PC-9 (cell line): Measurements from ENCODE around the gene KIF14. TPM values are rescaled to one million over a fixed set of nuclear protein-coding genes. Genes with fewer than 3 reads are reported as not detected.

Source experiments
- BruUV-seq: library from RNA; stranded (reverse); fragments of 400-500 nt; replicated peaks from 2 replicates; lab custom pipeline; 2021; lab: Mats Ljungman, UMichigan
- CTCF ChIA-PET: fragments of 300-600 bp; sonication (Branson Sonifier 250); formaldehyde crosslinking; loops from one replicate; lab custom pipeline; 2022; ENCODE audit warnings: antibody characterized with exemption; lab: Charles Lee
- POLR2A ChIA-PET: fragments of 300-600 bp; sonication (Branson Sonifier 250); formaldehyde crosslinking; loops from one replicate; lab custom pipeline; 2022; ENCODE audit warnings: antibody characterized with exemption; ENCODE audit not compliant: unreplicated experiment; lab: Charles Lee
- DNase-seq, 2 experiments: peaks; one replicate each; pipeline versions ENCODE4 v3.0.0 to v3.0.0-alpha.2; 2015 to 2022; ENCODE audit warnings: mixed read lengths in 1 of 2
- H2AFZ ChIP-seq: fragments of 200-600 bp; sonication (generic); 2 replicates; pipeline ENCODE4 v1.8.1; 2017; ENCODE audit warnings: antibody characterized with exemption
- H3F3A ChIP-seq: fragments of 200-600 bp; sonication (generic); 2 replicates; pipeline ENCODE4 v1.8.1; 2017; ENCODE audit warnings: antibody characterized with exemption, mild to moderate bottlenecking, low read depth; ENCODE audit not compliant: insufficient read depth
- H3K27ac ChIP-seq: fragments of 200-600 bp; sonication (generic); 2 replicates; pipeline ENCODE4 v1.6.1; 2016; ENCODE audit warnings: mixed run types
- H3K27me3 ChIP-seq: fragments of 200-600 bp; sonication (generic); 2 replicates; pipeline ENCODE4 v1.6.1; 2016; ENCODE audit warnings: low read depth, mixed run types; ENCODE audit not compliant: insufficient read depth
- H3K36me3 ChIP-seq: fragments of 200-600 bp; sonication (generic); 2 replicates; pipeline ENCODE4 v1.6.1; 2016; ENCODE audit warnings: low read depth, mixed run types
- H3K4me1 ChIP-seq: fragments of 200-600 bp; sonication (generic); replicated peaks from 2 replicates; pipeline ENCODE4 v1.6.1; 2016; ENCODE audit warnings: mixed run types; ENCODE audit not compliant: insufficient read depth
- H3K4me2 ChIP-seq: fragments of 200-600 bp; sonication (generic); 2 replicates; pipeline ENCODE4 v1.6.1; 2017; ENCODE audit warnings: mixed run types
- H3K4me3 ChIP-seq: fragments of 200-600 bp; sonication (generic); 2 replicates; pipeline ENCODE4 v1.6.1; 2016; ENCODE audit warnings: mixed run types
- H3K79me2 ChIP-seq: fragments of 200-600 bp; sonication (generic); 2 replicates; pipeline ENCODE4 v1.6.1; 2017; ENCODE audit warnings: low read depth, mixed run types
- H3K9me2 ChIP-seq: fragments of 200-600 bp; sonication (generic); 2 replicates; pipeline ENCODE4 v1.8.1; 2017; ENCODE audit warnings: mild to moderate bottlenecking; ENCODE audit not compliant: insufficient read depth
- H3K9me3 ChIP-seq: fragments of 200-600 bp; sonication (generic); 2 replicates; pipeline ENCODE4 v1.8.1; 2016; ENCODE audit warnings: low read depth; ENCODE audit not compliant: insufficient read depth
- H4K20me1 ChIP-seq: fragments of 200-600 bp; sonication (generic); 2 replicates; pipeline ENCODE4 v1.8.1; 2017; ENCODE audit not compliant: insufficient read depth
- CTCF ChIP-seq: fragments of 200-600 bp; sonication (generic); conservative IDR thresholded peaks from 2 replicates; pipeline ENCODE4 v1.6.1; 2017; ENCODE audit warnings: mixed run types, antibody characterized with exemption, mild to moderate bottlenecking, moderate library complexity
- EZH2 ChIP-seq: fragments of 200-600 bp; sonication (generic); IDR thresholded peaks from 2 replicates; pipeline ENCODE4 v1.8.0; 2017; ENCODE audit warnings: antibody characterized with exemption, low read depth
- intact Hi-C: fragments of 100-400 bp; cut with micrococcal nuclease; formaldehyde crosslinking; loops from one replicate; pipeline ENCODE4 v1.10.0; 2022; ENCODE audit not compliant: unreplicated experiment
- total RNA-seq: library from RNA; stranded (reverse); gene quantifications from 2 replicates; pipeline ENCODE4 v1.2.3, GENCODE V29; 2021

KIF14 gene
- total RNA-seq, 1 experiment from 2014 or later: 30.0 TPM

GRCh38 chr1:200512191-200512590 is 108.4 kb downstream of the KIF14 start:
- Histone ChIP-seq H4K20me1 (no peaks in the 10 kb centered on the region), H3K79me2 (no peaks in the 10 kb centered on the region), H3K27ac (no peak overlapping the region), H3K36me3 (no peaks in the 10 kb centered on the region), H3K4me2 (no peak overlapping the region), H3K4me1 (no peaks in the 10 kb centered on the region), H2AFZ (no peak overlapping the region), H3K9me2 (no peaks in the 10 kb centered on the region), H3F3A (no peaks in the 10 kb centered on the region), H3K9me3 (no peaks in the 10 kb centered on the region), H3K4me3 (no peak overlapping the region), H3K27me3 (no peaks in the 10 kb centered on the region)
- no peak for DNase-seq
- ChIA-PET POLR2A (no interaction called here), CTCF (interaction anchor here (0.7 kb wide), 1 partner anchor 35 kb away, joined by 6 read pairs; no protein-coding TSS in a partner anchor)
- intact Hi-C loops: loop anchor here (5.0 kb wide), 1 partner anchor 1740 kb away; no protein-coding TSS in a partner anchor
- no peak for TF ChIP-seq CTCF
- no TSS peak for BruUV-seq

- no peak for TF ChIP-seq EZH2
- peak; percentile 96 for TF ChIP-seq CTCF
- ChIA-PET POLR2A (no interaction called here), CTCF (interaction anchor here (0.6 to 0.7 kb wide), 2 partner anchors 385 to 444 kb away, joined by 4 to 7 read pairs; no protein-coding TSS in a partner anchor)
- Histone ChIP-seq H3K36me3 (no peaks in the 10 kb centered on the region), H3K9me3 (no peaks in the 10 kb centered on the region), H3K4me1 (no peaks in the 10 kb centered on the region), H3K4me3 (no peak overlapping the region), H3F3A (no peaks in the 10 kb centered on the region), H4K20me1 (no peaks in the 10 kb centered on the region), H3K27me3 (no peaks in the 10 kb centered on the region), H3K9me2 (no peaks in the 10 kb centered on the region), H2AFZ (no peak overlapping the region), H3K27ac (no peak overlapping the region), H3K4me2 (0 out of 2 replicates have a peak overlapping the region, but pooled peaks have one; percentile 21), H3K79me2 (no peaks in the 10 kb centered on the region)
- BruUV-seq: no TSS peak
- intact Hi-C loops: loop anchor here (1.0 to 5.0 kb wide), 3 partner anchors 826 to 1738 kb away; no protein-coding TSS in a partner anchor
- DNase-seq: peak; percentile 64 to 68
These were observed 110.3 kb downstream of the KIF14 start for GRCh38 chr1:200510228-200510623.

GRCh38 chr1:200506471-200506870 is 114.1 kb downstream of the KIF14 start:
- Histone ChIP-seq H3K36me3 (no peaks in the 10 kb centered on the region), H3K9me3 (no peaks in the 10 kb centered on the region), H3K4me1 (no peaks in the 10 kb centered on the region), H3K27ac (no peak overlapping the region), H3K9me2 (no peaks in the 10 kb centered on the region), H4K20me1 (no peaks in the 10 kb centered on the region), H3F3A (no peaks in the 10 kb centered on the region), H3K4me2 (no peak overlapping the region), H2AFZ (no peak overlapping the region), H3K27me3 (no peaks in the 10 kb centered on the region), H3K4me3 (no peak overlapping the region), H3K79me2 (no peaks in the 10 kb centered on the region)
- no peak for DNase-seq
- ChIA-PET CTCF (interaction anchor here (0.6 kb wide), 1 partner anchor 1723 kb away, joined by 3 read pairs; no protein-coding TSS in a partner anchor), POLR2A (no interaction called here)
- TF ChIP-seq EZH2: no peak
- no peak for TF ChIP-seq CTCF
- intact Hi-C loops: no loop called here
- BruUV-seq: no TSS peak
